CD4-positive, alpha-beta T cell treated with Interleukin-12 subunit alpha and Interleukin-12 subunit beta, for 1 hour (primary cell): ENCODE data around the gene KIR3DL3.
A peak's percentile ranks its signal among the peaks of the same experiment; 100 is the strongest.
"Not testable (repeated sequence)": the region's sequence is repeated elsewhere in the genome, so short reads cannot be mapped to it uniquely, and the experiment has no call there.

ENCODE experiments used
- DNase-seq: peaks from one replicate; pipeline ENCODE4 v3.0.0-alpha.2; 2020

The KIR3DL3 gene

GRCh38 chr19:54738306-54738705 lies 14.1 kb downstream of the KIR3DL3 start, which contains the start of gene KIR2DL3:
Gene KIR2DL3, plus strand, starts transcription at chr19:54738513. Its CDS starts 33 bp downstream, at chr19:54738546.
- not testable (repeated sequence) for DNase-seq

- no peak for DNase-seq
Observed at GRCh38 chr19:54738715-54739114, 14.5 kb downstream of the KIR3DL3 start.

GRCh38 chr19:54739587-54740497 lies 15.6 kb downstream of the KIR3DL3 start:
- DNase-seq: no peak

DNA sequence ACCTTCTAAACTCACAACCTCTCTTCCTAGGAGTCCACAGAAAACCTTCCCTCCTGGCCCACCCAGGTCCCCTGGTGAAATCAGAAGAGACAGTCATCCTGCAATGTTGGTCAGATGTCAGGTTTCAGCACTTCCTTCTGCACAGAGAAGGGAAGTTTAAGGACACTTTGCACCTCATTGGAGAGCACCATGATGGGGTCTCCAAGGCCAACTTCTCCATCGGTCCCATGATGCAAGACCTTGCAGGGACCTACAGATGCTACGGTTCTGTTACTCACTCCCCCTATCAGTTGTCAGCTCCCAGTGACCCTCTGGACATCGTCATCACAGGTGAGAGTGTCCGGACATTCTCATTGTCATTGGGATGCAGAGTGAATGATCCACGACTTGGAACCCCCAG lies 17.7 kb downstream of the KIR3DL3 start:
- DNase-seq: not testable (repeated sequence)

GRCh38 chr19:54744080-54744479 lies 19.8 kb downstream of the KIR3DL3 start:
- DNase-seq: not testable (repeated sequence)

GRCh38 chr19:54747614-54748322 lies 23.5 kb downstream of the KIR3DL3 start:
- DNase-seq: peak; percentile 9

- not testable (repeated sequence) for DNase-seq
Observed at GRCh38 chr19:54750276-54750675, 26.0 kb downstream of the KIR3DL3 start.

DNA sequence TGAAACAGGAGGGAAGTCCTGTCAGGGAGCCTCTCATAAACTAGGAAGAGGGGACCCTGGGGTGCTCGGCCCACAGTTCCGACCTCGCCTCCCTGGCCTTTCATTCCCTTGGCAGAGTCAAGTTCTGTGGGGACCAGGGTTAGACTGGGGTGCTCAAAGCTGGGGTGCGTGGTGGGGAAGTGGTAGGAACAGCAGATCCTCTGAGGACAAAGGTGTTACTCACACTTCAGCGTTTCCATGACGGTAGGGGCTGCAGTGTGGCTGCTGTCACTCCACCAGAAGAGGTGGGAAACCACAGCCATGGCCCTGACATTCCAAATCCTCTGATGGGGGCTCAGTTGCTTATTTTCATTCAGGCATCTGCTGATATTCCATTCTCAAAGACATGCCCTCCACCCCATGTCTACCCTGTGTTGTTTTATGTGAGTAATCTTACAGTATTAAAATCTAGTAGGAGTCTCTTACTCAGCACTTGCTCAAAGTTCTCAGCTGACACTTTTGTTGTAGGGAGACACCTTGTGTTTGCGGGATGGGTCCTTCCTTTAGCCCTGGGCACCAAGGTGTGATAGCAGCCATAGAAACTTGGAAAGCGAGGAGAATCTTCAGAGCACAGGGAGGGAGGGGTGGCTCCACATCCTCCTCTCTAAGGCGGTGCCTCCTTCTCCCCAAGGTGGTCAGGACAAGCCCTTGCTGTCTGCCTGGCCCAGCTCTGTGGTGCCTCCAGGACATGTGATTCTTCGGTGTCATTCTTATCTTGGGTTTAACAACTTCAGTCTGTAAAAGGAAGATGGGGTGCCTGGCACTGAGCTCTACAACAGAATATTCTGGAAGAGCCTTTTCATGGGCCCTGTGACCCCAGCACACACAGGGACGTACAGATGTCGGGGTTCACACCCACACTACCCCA lies 32.2 kb downstream of the KIR3DL3 start:
- not testable (repeated sequence) for DNase-seq

GRCh38 chr19:54758577-54758976 lies 34.3 kb downstream of the KIR3DL3 start:
- not testable (repeated sequence) for DNase-seq

DNA sequence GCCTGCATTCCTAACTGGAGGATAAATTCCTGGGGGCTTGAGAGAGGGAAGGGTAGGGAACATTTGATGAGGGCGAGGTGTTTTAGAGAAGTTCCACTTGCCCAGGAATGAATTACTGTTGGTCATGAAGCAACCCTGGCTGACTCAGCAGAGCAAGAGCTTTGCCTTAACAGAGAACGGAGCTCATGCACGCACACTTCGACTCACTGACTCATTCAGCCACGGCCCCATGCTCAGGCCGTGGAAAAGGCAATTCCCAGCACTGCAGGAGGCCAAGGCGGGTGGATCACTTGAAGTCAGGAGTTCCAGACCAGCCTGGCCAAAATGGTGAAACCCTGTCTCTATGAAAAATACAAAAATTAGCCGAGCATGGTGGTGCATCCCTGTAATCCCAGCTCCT lies 40.0 kb downstream of the KIR3DL3 start:
- not testable (repeated sequence) for DNase-seq

- not testable (repeated sequence) for DNase-seq
Observed at GRCh38 chr19:54766464-54766863, 42.2 kb downstream of the KIR3DL3 start.

DNA sequence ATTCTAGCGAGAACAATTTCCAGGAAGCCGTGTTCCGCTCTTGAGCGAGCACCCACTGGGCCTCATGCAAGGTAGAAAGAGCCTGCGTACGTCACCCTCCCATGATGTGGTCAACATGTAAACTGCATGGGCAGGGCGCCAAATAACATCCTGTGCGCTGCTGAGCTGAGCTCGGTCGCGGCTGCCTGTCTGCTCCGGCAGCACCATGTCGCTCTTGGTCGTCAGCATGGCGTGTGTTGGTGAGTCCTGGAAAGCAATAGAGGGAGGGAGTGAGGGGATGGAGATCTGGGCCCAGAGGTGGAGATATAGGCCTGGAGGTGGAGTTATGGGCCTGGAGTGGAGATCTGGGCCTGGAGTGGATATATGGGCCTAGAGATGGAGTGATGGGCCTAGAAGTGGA lies 45.4 kb downstream of the KIR3DL3 start, which contains the start of gene KIR2DL1:
Gene KIR2DL1 (plus strand): TSS at position 148 of the 400 bp plus-strand sequence. CDS start 58 bp downstream, at position 206.
- DNase-seq: not testable (repeated sequence)

GRCh38 chr19:54770511-54770910 lies 46.3 kb downstream of the KIR3DL3 start:
- DNase-seq: not testable (repeated sequence)

- DNase-seq: not testable (repeated sequence)
Observed at GRCh38 chr19:54771018-54771960, 47.0 kb downstream of the KIR3DL3 start.

- DNase-seq: not testable (repeated sequence)
Observed at GRCh38 chr19:54772666-54773065, 48.4 kb downstream of the KIR3DL3 start.

GRCh38 chr19:54775095-54775815 lies 51.0 kb downstream of the KIR3DL3 start:
- not testable (repeated sequence) for DNase-seq

DNA sequence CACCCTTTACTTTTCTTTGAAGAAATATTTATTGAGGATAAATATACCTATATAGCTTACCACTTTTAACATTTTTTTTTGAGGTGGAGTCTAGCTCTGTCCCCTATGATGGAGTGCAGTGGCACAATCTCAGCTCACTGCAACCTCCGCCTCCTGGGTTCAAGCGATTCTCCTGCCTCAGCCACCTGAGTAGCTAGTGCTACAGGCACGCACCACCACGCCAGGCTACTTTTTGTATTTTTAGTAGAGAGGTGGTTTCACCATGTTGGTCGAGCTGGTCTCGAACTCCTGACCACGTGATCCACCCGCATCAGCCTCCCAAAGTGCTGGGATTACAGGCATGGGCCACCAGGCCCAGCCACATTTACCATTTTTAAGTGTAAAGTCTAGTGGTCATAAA lies 51.6 kb downstream of the KIR3DL3 start:
- not testable (repeated sequence) for DNase-seq

GRCh38 chr19:54777851-54778250 lies 53.6 kb downstream of the KIR3DL3 start:
- DNase-seq: not testable (repeated sequence)

DNA sequence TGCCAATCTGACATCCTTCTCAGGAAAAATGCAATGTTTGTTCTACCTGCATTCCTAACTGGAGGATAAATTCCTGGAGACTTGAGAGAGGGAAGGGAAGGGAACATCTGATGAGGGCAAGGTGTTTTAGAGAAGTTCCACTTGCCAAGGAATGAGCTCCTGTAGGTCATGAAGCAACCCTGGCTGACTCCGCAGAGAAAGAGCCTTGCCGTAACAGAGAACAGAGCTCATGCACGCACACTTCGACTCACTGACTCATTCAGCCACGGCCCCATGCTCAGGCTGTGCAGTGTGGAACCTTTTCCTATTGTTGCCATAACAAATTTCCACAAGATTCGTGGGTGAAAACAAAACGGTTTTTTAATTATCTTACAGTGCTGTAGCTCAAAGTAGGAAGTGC lies 54.7 kb downstream of the KIR3DL3 start:
- not testable (repeated sequence) for DNase-seq

GRCh38 chr19:54782916-54783315 lies 58.7 kb downstream of the KIR3DL3 start:
- DNase-seq: not testable (repeated sequence)
